Right cardiac atrium (tissue), 5 donors: Measurements from ENCODE around the gene LPO. TPM values are rescaled to one million over a fixed set of nuclear protein-coding genes. Genes with fewer than 3 reads are reported as not detected.

Experiments used
- ATAC-seq, 2 donors: fragments of 200-7000 bp; cut with Tn5 transposase; one replicate each; pipeline versions ENCODE4 v1.8.0 to v1.9.1; 2020; ENCODE audit warnings: moderate library complexity in 2 of 2, mild to moderate bottlenecking in 1 of 2
- DNase-seq, 3 donors: peaks; one replicate each; pipeline ENCODE4 v3.0.0-alpha.2; 2020
- H3K27ac ChIP-seq: one replicate; pipeline ENCODE4 v1.5.1; 2013; ENCODE audit warnings: mild to moderate bottlenecking, low read length, control low read depth, moderate library complexity
- H3K27me3 ChIP-seq: one replicate; pipeline ENCODE4 v1.6.1; 2013; ENCODE audit not compliant: control insufficient read depth, insufficient read depth
- H3K4me1 ChIP-seq: one replicate; pipeline ENCODE4 v1.6.1; 2013; ENCODE audit warnings: low read length; ENCODE audit not compliant: control insufficient read depth, insufficient read depth
- H3K4me3 ChIP-seq: one replicate; pipeline ENCODE4 v1.5.1; 2013; ENCODE audit warnings: low read length, control low read depth
- H3K9me3 ChIP-seq: one replicate; pipeline ENCODE4 v1.6.1; 2013; ENCODE audit warnings: low read length; ENCODE audit not compliant: control insufficient read depth
- WGBS: extraction: QIAGEN DNeasy Blood & Tissue Kit; methylation state at CpG from one replicate; pipeline ENCODE4 v1.1.7; 2013; 5-methylcytosine and 5-hydroxymethylcytosine counted together
- intact Hi-C, 4 donors: fragments of 100-400 bp; cut with DNase I; formaldehyde crosslinking; loops; one replicate each; pipeline versions ENCODE4 v1.11.0 to v1.14.0; 2022 to 2023
- polyA plus RNA-seq: library from polyadenylated mRNA; stranded (reverse); fragments of 200-250 nt; gene quantifications from one replicate; pipeline ENCODE4 v1.2.3, GENCODE V29; 2013
- total RNA-seq, 4 donors: library from RNA; stranded (reverse); fragmentation: NEBNext Ultra II Directional; extraction: Animal tissue kit (Norgen Biotek cat#: 25700); gene quantifications; one replicate each; pipeline ENCODE4 v1.2.1, GENCODE V29; 2021
- donor health status: healthy with polysubstance abuse.
- donor health status: DM: no; HTN: yes; CAD: no.
- donor health status: DM: no; HTN: no; CAD: no.
- donor health status: DM: no; HTN: yes; CAD: no; lungs with severe emphysema.
- donor health status: DM: yes; HTN: yes; CAD: no.

The LPO gene
- total and polyA plus RNA-seq, 5 donors: 0.29 TPM; not detected in 4

- whole genome bisulfite sequencing: 85% methylated on average over 11 of the region's 11 CpGs
These were observed 32.4 kb upstream of the LPO start for GRCh38 chr17:58205936-58206335.

DNA sequence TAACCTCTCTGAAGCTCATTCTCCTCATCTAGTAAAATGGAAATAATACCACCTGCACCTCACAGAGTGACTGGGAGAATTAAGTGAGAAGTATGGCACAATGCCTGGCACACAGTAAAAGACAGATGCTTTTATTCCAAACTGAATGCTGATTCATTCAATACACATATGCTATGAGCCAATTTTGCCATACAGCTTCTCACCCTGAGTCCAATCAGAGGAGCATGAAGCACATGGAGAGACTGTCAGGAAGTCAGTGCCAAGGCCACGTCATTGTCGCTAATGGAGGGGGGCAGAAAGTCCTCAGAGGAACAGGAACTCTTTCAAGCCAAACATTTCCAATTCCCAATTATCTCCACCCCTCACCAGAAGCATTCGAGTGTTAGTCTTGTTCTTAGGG lies 30.9 kb upstream of the LPO start:
- no peak for ATAC-seq
- intact Hi-C loops: no loop called here
- H3K9me3 ChIP-seq: no peaks in the 10 kb centered on the region
- no peak overlapping the region for H3K27ac ChIP-seq
- H3K4me3 ChIP-seq: no peak overlapping the region
- WGBS: 70% methylated on average over 3 of the region's 3 CpGs
- DNase-seq: no peak
- H3K27me3 ChIP-seq: no peaks in the 10 kb centered on the region
- H3K4me1 ChIP-seq: no peaks in the 10 kb centered on the region

More at GRCh38 chr17:58205936-58206335, 32.4 kb upstream of the LPO start:
- no peak for DNase-seq
- no peak for ATAC-seq
- Histone ChIP-seq H3K9me3 (no peaks in the 10 kb centered on the region), H3K4me1 (no peaks in the 10 kb centered on the region), H3K27me3 (no peaks in the 10 kb centered on the region), H3K4me3 (no peak overlapping the region), H3K27ac (no peak overlapping the region)
- intact Hi-C loops: no loop called here

GRCh38 chr17:58208344-58208743 lies 30.0 kb upstream of the LPO start:
- 98% methylated on average over 5 of the region's 5 CpGs for WGBS
- H3K27ac ChIP-seq: no peak overlapping the region
- no peaks in the 10 kb centered on the region for H3K4me1 ChIP-seq
- ATAC-seq: no peak
- no peak overlapping the region for H3K4me3 ChIP-seq
- intact Hi-C loops: no loop called here
- no peaks in the 10 kb centered on the region for H3K9me3 ChIP-seq
- no peak for DNase-seq
- no peaks in the 10 kb centered on the region for H3K27me3 ChIP-seq

GRCh38 chr17:58210922-58211321 lies 27.5 kb upstream of the LPO start:
- Histone ChIP-seq H3K9me3 (no peaks in the 10 kb centered on the region), H3K27me3 (no peaks in the 10 kb centered on the region), H3K27ac (no peak overlapping the region), H3K4me3 (no peak overlapping the region), H3K4me1 (no peaks in the 10 kb centered on the region)
- intact Hi-C loops: no loop called here
- DNase-seq (no peak), ATAC-seq (no peak)
- WGBS: 79% methylated on average over 5 of the region's 5 CpGs

DNA sequence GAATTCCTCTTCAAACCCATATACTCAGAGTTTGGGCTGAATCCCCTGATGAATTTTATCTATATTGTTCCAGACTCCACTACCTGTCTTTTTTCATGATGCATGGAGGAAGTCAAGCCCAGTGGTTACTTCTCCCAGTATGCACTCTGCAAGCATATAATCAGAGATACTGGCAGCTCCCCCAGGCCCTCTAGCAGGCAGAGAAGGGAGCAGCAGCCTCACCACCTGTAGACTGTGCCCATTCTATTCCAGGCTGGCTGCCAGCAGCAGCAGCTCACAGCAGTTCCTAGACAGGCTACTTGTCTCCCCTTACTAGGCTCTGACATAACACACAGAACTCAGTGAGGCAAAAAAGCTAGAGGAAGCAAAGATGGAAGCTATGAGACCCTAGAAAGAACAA lies 22.7 kb upstream of the LPO start:
- no peaks in the 10 kb centered on the region for H3K9me3 ChIP-seq
- intact Hi-C loops: no loop called here
- peaks cover 3% of the 10 kb centered on the region for H3K4me1 ChIP-seq
- no peaks in the 10 kb centered on the region for H3K27me3 ChIP-seq
- ATAC-seq (no peak), DNase-seq (no peak)
- H3K27ac ChIP-seq: no peak overlapping the region
- no peak overlapping the region for H3K4me3 ChIP-seq

GRCh38 chr17:58217766-58218165 lies 20.6 kb upstream of the LPO start:
- no peaks in the 10 kb centered on the region for H3K27me3 ChIP-seq
- no peak overlapping the region for H3K4me3 ChIP-seq
- no peak overlapping the region for H3K27ac ChIP-seq
- peaks cover 3% of the 10 kb centered on the region for H3K4me1 ChIP-seq
- WGBS: 86% methylated on average over 3 of the region's 3 CpGs
- no peaks in the 10 kb centered on the region for H3K9me3 ChIP-seq
- intact Hi-C loops: no loop called here
- no peak for ATAC-seq
- no peak for DNase-seq

DNA sequence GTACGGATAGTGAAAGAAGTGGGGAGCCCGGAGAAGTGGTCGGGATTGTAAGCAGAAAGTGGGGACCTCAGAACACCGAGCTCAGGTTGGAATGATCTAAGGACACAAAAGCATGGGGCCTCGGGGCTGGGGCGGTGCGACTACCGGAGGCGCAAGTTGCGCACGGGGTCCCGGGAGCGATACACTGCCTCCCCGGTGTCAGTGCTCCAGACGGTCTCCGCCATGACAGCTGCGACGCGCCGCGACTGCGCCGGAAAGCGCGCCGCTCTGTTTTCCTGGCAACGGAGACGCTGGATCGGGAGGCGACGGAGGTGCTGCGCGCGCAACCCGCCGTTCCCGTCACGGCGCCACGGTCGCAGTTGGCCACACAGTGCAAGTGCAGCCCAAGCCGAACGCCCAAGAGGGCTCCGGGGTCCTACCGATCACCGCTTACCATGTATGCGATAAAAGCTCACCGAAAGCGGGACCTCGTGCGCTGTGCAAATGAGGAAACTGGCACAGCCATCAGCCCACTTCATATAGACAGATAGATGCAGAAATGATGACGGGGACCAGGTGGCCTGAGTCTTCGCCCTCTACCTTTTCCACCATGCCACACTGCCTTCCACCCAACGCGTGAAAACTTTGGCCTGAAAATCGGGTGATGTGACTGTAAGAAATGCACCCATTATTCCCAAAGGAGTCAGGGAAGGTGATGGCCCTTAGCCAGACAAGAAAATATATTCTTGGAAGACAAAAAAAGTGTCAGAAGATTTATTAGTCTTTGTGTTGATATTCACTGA lies 19.2 kb upstream of the LPO start, which contains the start of gene MKS1:
Gene MKS1, minus strand, starts transcription at position 249 of the 782 bp plus-strand sequence. Its CDS starts 25 bp downstream, at position 224.
- 2% methylated on average over 56 of the region's 56 CpGs for WGBS
- Histone ChIP-seq H3K4me3 (peak within 1 kb of the TSS; percentile 74), H3K27me3 (no peaks in the 10 kb centered on the region), H3K4me1 (peaks cover 3% of the 10 kb centered on the region), H3K9me3 (no peaks in the 10 kb centered on the region), H3K27ac (peak within 1 kb of the TSS; percentile 60)
- intact Hi-C loops: no loop called here
- ATAC-seq: peak; percentile 100
- DNase-seq: peak; percentile 95 to 99 (median 98)

- intact Hi-C loops: no loop called here
- Histone ChIP-seq H3K9me3 (no peaks in the 10 kb centered on the region), H3K27me3 (no peaks in the 10 kb centered on the region), H3K4me1 (peaks cover 3% of the 10 kb centered on the region), H3K4me3 (peak overlapping the region; percentile 74), H3K27ac (peak overlapping the region; percentile 3)
- ATAC-seq (peak in 1 of 2 donors; percentile 7), DNase-seq (no peak)
- WGBS: 58% methylated on average over 7 of the region's 7 CpGs
These were observed 18.6 kb upstream of the LPO start for GRCh38 chr17:58219789-58220183.

- Histone ChIP-seq H3K27ac (no peak overlapping the region), H3K4me1 (peaks cover 3% of the 10 kb centered on the region), H3K9me3 (no peaks in the 10 kb centered on the region), H3K27me3 (no peaks in the 10 kb centered on the region), H3K4me3 (no peak overlapping the region)
- no peak for DNase-seq
- no peak for ATAC-seq
- intact Hi-C loops: no loop called here
- WGBS: 35% methylated on average over 1 of the region's 1 CpG
These were observed 14.1 kb upstream of the LPO start for GRCh38 chr17:58224315-58224714.

- Histone ChIP-seq H3K27me3 (no peaks in the 10 kb centered on the region), H3K27ac (no peak overlapping the region), H3K4me3 (no peak overlapping the region), H3K4me1 (no peaks in the 10 kb centered on the region), H3K9me3 (no peaks in the 10 kb centered on the region)
- ATAC-seq (no peak), DNase-seq (no peak)
- 84% methylated on average over 3 of the region's 3 CpGs for WGBS
- intact Hi-C loops: no loop called here
These were observed 10.7 kb upstream of the LPO start for GRCh38 chr17:58227733-58228132.

DNA sequence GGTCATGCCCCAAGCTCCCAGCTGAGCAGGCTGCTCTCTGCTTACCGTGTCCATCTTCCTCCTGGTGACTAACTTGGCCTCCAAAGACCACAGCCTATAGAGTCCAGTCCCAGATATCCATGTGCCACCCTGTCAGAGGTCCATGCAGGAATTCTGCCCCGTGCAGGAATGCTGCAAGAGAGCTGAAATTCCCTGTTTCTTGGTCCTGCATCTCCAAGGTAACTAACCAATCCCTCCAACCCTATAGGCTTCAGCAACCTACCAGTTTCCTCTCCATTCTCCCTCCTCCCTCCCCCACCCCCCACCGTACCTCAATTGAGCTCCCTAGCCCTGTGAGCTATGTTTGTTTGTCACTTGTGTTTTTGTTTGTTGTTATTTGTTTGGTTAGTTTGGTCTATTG lies 9.7 kb upstream of the LPO start:
- no peak for ATAC-seq
- no peak for DNase-seq
- 33% methylated on average over 3 of the region's 3 CpGs for WGBS
- Histone ChIP-seq H3K4me1 (no peaks in the 10 kb centered on the region), H3K27ac (no peak overlapping the region), H3K9me3 (no peaks in the 10 kb centered on the region), H3K4me3 (no peak overlapping the region), H3K27me3 (no peaks in the 10 kb centered on the region)
- intact Hi-C loops: no loop called here

- Histone ChIP-seq H3K4me3 (no peak overlapping the region), H3K9me3 (no peaks in the 10 kb centered on the region), H3K27me3 (no peaks in the 10 kb centered on the region), H3K27ac (no peak overlapping the region), H3K4me1 (no peaks in the 10 kb centered on the region)
- WGBS: 34% methylated on average over 1 of the region's 1 CpG
- DNase-seq (no peak), ATAC-seq (no peak)
- intact Hi-C loops: no loop called here
These were observed 9.0 kb upstream of the LPO start for GRCh38 chr17:58229384-58229783.
